Measurements from ENCODE around the gene PPP2R5A. TPM values are rescaled to one million over a fixed set of nuclear protein-coding genes. Genes with fewer than 3 reads are reported as not detected.

PPP2R5A gene
- total and polyA plus RNA-seq, 2 of the 13 experiments (the other 11 are each of a cell fraction or from before 2014, with no cell fraction given), result 22.0 to 31.4 TPM

DNA sequence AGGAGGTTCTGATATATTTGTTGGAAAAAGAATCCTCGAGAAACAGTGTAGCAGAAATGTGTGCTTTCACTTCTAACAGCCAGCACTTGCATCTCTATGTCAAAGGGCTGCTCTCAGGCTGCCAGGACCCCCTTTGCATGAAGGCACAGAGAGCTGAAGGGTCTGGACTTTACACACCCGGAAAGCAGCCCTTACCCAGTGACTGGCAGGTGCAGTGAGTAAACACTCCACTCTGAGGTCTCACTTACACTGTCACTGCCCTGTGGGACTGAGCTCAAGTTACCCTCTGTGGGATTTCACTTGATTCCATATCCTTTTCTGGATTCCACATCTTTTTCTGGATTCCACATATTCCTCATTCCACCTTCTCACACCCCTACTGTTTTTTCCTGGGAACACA, 40.8 kb upstream of the PPP2R5A start (continued):
- TF ChIP-seq RELA (CRISPR knock-in tag; IDR thresholded peaks at IDR 0.05), result no peak
- no peak for TF ChIP-seq ZMYM2 (CRISPR knock-in tag; IDR thresholded peaks at IDR 0.05)
- TF ChIP-seq RARA (CRISPR knock-in tag; IDR thresholded peaks at IDR 0.05), result peak; percentile 61
- TF ChIP-seq SETDB1 (CRISPR knock-in tag; IDR thresholded peaks at IDR 0.05; ENCODE audit: borderline replicate concordance), result no peak
- TF ChIP-seq ZNF234 (CRISPR knock-in tag; conservative IDR thresholded peaks at IDR 0.05), result no peak
- TF ChIP-seq ZNF800 (CRISPR knock-in tag; IDR thresholded peaks at IDR 0.05), result no peak
- peak; percentile 64 for TF ChIP-seq ELF1 (CRISPR knock-in tag; IDR thresholded peaks at IDR 0.05)
- TF ChIP-seq ZNF570 (CRISPR knock-in tag; IDR thresholded peaks at IDR 0.05; ENCODE audit: borderline replicate concordance), result no peak
- TF ChIP-seq HMGA1 (CRISPR knock-in tag; conservative IDR thresholded peaks at IDR 0.05), result no peak
- TF ChIP-seq ZSCAN31 (CRISPR knock-in tag; IDR thresholded peaks at IDR 0.05; ENCODE audit: low read depth), result no peak
- no peak for TF ChIP-seq KDM1A (CRISPR knock-in tag; IDR thresholded peaks at IDR 0.05)
- 0 out of 2 replicates have a peak, but pooled peaks have one; percentile 18 for TF ChIP-seq SP5 (CRISPR knock-in tag; IDR thresholded peaks at IDR 0.05; ENCODE audit: borderline replicate concordance, low read depth)
- TF ChIP-seq FOXP1 (IDR thresholded peaks at IDR 0.05), result no peak
- TF ChIP-seq FOXP1 (CRISPR knock-in tag; IDR thresholded peaks at IDR 0.05), result peak; percentile 43; the same call in 1 of the 2 replicates
- no peak for TF ChIP-seq TMF1 (CRISPR knock-in tag; IDR thresholded peaks at IDR 0.05; ENCODE audit: low read depth)
- peak; percentile 70 for TF ChIP-seq TEAD3 (CRISPR knock-in tag; optimal IDR thresholded peaks at IDR 0.05; ENCODE audit: borderline replicate concordance)
- TF ChIP-seq, protein P1, sequence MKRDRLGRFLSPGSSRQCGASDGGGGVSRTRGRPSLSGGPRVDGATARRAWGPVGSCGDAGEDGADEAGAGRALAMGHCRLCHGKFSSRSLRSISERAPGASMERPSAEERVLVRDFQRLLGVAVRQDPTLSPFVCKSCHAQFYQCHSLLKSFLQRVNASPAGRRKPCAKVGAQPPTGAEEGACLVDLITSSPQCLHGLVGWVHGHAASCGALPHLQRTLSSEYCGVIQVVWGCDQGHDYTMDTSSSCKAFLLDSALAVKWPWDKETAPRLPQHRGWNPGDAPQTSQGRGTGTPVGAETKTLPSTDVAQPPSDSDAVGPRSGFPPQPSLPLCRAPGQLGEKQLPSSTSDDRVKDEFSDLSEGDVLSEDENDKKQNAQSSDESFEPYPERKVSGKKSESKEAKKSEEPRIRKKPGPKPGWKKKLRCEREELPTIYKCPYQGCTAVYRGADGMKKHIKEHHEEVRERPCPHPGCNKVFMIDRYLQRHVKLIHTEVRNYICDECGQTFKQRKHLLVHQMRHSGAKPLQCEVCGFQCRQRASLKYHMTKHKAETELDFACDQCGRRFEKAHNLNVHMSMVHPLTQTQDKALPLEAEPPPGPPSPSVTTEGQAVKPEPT (CRISPR knock-in tag; IDR thresholded peaks at IDR 0.05; ENCODE audit: low read depth), result no peak
- TF ChIP-seq CBFB (CRISPR knock-in tag; IDR thresholded peaks at IDR 0.05), result 0 out of 2 replicates have a peak, but pooled peaks have one; percentile 40
- TF ChIP-seq, protein P2, sequence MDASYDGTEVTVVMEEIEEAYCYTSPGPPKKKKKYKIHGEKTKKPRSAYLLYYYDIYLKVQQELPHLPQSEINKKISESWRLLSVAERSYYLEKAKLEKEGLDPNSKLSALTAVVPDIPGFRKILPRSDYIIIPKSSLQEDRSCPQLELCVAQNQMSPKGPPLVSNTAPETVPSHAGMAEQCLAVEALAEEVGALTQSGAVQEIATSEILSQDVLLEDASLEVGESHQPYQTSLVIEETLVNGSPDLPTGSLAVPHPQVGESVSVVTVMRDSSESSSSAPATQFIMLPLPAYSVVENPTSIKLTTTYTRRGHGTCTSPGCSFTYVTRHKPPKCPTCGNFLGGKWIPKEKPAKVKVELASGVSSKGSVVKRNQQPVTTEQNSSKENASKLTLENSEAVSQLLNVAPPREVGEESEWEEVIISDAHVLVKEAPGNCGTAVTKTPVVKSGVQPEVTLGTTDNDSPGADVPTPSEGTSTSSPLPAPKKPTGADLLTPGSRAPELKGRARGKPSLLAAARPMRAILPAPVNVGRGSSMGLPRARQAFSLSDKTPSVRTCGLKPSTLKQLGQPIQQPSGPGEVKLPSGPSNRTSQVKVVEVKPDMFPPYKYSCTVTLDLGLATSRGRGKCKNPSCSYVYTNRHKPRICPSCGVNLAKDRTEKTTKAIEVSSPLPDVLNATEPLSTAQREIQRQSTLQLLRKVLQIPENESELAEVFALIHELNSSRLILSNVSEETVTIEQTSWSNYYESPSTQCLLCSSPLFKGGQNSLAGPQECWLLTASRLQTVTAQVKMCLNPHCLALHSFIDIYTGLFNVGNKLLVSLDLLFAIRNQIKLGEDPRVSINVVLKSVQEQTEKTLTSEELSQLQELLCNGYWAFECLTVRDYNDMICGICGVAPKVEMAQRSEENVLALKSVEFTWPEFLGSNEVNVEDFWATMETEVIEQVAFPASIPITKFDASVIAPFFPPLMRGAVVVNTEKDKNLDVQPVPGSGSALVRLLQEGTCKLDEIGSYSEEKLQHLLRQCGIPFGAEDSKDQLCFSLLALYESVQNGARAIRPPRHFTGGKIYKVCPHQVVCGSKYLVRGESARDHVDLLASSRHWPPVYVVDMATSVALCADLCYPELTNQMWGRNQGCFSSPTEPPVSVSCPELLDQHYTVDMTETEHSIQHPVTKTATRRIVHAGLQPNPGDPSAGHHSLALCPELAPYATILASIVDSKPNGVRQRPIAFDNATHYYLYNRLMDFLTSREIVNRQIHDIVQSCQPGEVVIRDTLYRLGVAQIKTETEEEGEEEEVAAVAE (CRISPR knock-in tag; IDR thresholded peaks at IDR 0.05; ENCODE audit: borderline replicate concordance), result no peak
- no peak for TF ChIP-seq FLYWCH1 (CRISPR knock-in tag; IDR thresholded peaks at IDR 0.05)
- no peak for TF ChIP-seq JUNB (CRISPR knock-in tag; IDR thresholded peaks at IDR 0.05; ENCODE audit: borderline replicate concordance)
- TF ChIP-seq SMARCC2 (IDR thresholded peaks at IDR 0.05), result no peak
- TF ChIP-seq ERF (CRISPR knock-in tag; IDR thresholded peaks at IDR 0.05), result 0 out of 2 replicates have a peak, but pooled peaks have one; percentile 28
- TF ChIP-seq ZNF263 (CRISPR knock-in tag; IDR thresholded peaks at IDR 0.05), result no peak
- peak; percentile 88 for TF ChIP-seq GATAD2A (CRISPR knock-in tag; IDR thresholded peaks at IDR 0.05)
- TF ChIP-seq SAP130 (CRISPR knock-in tag; IDR thresholded peaks at IDR 0.05; ENCODE audit: low read depth), result peak; percentile 63; the same call in 1 of the 2 replicates
- no peak for TF ChIP-seq NFIC (IDR thresholded peaks at IDR 0.05; ENCODE audit: low read length)

Measured in HepG2 (cell line).